Measurements from ENCODE around the gene CILP2.

The CILP2 gene

DNA sequence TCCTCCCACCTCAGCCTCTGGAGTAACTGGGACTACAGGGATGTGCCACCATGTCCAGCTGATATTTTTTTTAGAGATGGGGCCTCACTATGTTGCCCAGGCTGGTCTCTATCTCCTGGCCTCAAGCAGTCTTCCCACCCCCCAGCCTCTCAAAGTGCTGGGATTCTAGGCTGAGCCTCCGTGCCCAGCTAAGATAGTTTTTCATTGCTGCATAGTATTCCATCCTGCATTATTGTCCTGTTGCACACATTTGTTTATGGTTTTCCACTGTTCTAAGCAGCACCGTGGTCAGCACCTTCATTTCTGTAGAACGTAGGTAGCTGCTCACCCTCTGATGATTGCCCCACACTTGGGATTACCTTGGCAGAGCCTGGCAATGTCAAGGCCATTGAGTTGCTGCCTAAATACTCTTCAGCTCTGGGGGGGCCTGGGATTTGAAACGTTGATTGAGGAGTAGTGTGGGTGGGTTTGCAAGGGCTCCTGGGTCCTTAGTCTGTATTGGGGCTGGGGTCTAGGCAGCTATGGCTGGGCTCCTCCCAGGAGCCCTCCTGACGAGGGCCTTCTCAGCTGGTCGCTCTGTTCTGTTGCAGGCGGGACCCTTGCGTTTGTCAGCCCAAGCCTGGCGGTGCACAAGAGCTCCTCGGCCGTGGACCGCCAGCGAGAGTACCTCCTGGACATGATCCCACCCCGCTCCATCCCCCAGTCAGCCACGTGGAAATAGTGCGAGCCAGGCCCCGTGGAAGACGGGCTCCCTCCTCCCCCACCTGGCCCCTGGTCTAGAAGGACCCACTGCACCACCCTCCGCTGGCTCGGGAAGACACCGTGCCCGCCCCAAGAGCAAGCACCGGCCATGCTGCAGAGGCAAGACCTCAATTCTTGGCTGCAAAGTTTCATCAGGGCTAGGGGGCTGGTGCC lies 33.1 kb upstream of the CILP2 start:
- no peak for DNase-seq (ENCODE audit: low read depth)

DNA sequence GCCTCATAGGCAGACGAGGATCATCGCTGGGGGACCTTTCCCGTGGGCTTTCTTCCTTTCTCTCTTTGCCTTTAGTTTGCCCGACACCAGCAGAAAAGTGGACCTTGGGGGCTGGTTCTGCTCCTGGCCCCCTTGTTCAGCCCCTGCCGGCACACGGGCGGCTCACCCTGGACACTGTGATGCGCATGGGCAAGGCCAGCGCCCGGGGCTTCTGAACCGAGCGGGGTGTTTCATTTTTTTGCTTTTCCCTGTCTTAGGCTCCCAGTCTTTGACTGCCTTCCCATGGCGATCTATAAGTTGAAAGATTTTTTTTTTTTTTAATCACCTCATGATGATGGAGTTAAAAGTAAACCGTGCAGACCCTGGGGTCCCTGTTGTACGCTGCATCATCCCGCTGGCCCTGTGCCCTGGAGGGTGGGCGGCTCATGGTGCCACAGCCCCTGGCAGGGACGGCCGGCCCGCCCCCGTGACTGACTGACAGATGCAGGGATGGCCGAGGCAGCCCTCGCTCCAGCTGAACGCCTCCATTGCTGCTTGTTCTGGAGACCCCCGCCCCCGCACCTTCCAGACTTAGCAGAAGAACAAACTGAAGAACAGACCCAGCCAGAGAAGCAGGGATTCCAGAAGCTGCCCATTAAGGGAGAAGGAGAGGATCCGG lies 32.3 kb upstream of the CILP2 start:
- no peak for DNase-seq (ENCODE audit: low read depth)

DNA sequence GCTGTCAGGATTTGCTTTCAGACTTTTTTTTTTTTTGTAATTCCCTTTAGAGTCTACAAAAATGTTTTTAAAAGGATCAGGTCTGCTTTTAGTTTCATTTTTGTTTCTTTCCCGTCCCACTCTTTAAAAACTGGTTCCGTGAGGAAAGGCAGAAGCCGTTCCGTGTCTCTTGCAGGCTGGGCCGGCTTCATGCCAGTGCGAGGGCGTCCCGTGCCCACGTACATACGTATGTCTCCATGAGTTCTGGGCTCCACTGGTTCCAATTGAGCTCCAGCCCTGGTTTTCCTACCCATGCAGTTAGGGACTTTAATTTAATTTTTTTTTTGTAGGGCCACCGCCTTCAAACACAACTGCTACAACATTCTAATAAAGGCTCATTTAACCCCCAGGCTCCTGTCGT lies 31.5 kb upstream of the CILP2 start:
- no peak for DNase-seq (ENCODE audit: low read depth)

DNA sequence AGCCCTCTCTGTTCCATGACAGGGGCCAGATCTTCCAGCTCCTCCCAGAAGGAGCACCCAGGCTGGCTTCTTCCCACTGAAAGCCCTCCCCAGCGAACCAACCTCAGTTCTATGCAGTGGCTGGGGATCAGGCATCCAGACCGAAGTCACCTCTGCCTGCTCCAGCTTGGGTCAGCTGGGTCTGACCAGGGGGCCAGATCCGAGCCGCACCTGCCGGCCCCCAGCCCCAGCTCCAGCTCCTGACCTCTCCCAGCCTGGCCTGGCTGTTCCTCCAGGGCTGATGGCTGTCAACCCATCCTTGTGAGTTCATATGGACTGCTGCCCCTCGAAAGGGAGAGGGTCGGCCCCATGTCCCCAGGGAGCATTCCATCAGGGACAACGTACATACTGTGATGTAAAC lies 30.7 kb upstream of the CILP2 start:
- no peak for DNase-seq (ENCODE audit: low read depth)

DNA sequence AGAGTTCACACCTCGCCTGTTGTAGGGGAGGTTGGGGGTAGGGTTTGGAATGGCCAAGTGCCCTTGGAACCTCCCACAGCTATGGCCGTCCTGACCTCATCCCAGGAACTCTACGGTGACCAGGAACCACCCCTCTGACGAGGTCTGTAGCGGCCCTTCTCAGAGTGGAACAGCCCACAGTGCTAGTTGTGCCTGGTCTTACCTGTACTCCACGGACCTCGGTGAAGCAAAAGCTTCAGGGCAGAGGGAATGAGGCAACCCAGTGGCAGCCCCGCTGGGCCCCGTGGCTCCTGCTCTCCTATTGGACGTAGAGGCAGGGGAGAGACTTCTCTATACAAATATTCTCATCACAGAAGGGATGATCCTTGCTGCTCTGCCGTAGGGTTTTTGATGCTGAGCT lies 29.8 kb upstream of the CILP2 start:
- no peak for DNase-seq (ENCODE audit: low read depth)

DNA sequence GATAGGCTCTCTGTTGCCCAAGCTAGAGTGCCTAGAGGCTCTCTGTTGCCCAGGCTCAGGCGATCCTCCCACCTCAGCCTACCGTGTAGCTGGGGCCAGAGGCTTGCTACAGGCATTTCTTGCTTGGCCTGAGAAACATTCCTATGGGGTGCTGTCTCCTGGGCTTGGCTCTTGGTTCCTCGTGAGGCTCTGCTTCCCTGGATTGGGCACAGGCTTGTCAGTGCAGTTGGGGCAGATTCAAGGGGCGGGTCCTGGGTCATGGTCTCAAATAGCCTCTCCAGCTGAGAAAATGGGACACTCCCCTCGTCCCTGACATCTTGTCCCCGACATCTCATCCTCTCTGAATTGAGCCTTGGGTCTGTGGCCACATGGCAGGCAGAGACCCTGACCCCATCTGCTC lies 27.6 kb upstream of the CILP2 start:
- DNase-seq (ENCODE audit: low read depth): no peak

DNA sequence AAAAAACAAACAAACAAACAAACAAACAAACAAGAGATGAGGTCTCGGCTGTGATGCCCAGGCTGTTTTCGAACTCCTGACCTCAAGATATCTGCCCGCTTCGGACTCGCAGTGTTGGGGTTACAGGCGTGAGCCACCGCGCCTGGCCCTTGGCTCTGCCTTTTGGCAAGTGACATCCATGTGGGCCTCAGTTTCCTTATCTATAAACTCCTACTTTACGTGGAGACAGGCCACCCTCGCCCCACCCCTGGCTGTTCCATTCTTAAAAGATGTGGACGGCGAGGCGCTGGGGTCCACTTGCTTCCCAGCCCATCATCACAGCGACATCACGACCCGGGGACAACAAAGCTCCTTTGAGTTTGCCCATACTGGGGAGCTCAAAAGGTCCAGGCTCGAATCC lies 24.4 kb upstream of the CILP2 start:
- DNase-seq (ENCODE audit: low read depth): no peak

DNA sequence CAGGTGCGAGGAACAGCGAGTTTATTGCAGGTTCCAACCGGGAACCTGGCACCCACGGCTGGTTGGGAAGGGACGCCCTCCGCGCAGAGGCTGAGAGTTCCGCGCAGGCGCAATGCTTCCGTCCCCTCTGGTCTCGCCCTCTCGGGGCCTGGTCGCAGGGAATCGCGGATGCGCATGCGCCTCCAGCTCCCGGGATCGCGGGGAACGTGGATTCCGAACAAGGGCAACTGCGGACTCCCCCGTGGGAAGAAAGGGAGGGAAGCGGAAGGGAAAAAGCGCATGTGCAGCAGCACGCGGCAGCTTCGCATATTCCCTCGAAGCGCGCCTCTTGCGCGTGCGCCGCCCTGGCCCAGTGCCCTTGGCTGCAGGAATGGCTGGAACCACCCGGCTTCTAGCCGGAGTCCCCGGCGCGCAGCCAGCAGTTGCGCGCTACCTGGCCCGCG lies 23.8 kb upstream of the CILP2 start:
- no peak for DNase-seq (ENCODE audit: low read depth)

DNA sequence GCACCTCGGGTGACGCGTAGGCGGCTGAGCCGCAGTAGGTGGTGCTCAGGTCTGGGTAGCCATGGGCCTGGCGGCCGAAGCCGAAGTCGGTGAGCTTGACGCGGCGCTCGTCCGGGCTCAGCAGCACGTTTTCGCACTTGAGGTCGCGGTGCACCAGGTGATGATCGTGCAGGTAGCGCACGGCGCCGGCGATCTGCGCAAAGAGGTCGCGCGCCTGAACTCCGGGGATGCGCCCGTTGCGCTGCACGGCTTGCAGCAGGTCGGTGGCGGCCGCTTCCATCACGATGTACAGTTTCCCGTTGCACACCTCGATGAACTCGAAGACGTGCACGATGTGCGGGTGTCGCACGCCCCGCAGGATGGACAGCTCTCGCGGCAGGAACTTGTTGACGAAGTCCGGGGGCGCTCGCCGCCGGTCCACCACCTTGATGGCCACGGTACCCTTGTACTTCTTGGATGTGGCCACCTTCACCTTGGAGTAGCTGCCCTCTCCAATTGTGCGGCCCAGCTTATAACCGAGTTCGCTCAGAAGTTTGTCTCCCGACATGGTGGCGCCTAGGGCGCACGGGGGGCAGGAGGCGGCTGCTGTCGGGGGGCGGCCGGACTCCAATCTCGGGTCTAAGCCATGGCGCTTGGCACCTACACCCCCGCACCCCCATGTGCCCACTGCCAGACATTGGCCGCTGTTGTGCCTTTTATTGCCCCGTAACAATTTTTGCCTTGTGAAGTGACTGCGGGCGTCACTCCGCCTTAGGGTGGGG lies 23.0 kb upstream of the CILP2 start, which contains the start of gene TSSK6:
Gene TSSK6 (minus strand): TSS at position 668 of the 761 bp plus-strand sequence. CDS start 121 bp downstream, at position 547.
- no peak for DNase-seq (ENCODE audit: low read depth)

DNA sequence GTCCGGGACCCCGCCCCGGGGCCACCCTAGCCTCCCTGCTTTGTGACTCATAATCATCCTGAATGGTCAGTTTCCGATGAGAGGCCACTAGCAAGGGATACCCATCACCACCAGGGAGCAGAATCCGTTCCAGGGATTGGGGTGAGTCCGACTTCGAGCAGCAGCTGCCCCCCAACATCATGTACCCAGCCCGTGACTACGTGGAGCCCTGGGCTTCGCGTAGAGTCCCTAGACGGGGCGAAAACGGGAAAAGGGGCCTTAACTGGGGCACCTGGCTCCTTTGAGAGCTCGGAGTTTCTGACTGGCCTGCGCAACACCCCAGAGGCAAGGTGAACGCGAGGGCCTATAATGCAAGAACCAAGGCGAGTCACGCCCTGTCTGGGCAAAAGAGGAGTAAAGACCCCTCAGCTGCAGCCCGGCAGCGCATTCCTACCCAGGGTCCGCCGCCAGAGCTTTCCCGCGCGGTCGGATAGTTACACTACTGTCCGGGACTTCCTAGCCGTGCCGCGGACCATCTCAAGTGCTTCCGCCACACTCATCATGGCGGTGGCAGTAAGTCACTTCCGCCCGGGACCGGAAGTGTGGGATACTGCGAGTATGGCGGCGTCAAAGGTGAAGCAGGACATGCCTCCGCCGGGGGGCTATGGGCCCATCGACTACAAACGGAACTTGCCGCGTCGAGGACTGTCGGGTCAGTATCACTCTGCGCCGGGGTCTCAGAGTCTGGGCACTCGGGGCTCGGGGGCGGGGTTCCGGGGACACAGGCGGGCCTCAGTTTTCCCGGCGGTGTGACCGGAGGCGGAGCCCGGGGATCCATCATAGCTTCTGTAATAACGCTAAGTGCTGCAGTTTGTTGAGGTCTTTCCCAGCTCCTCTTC lies 22.2 kb upstream of the CILP2 start, which contains the start of gene NDUFA13:
Gene NDUFA13 (plus strand): TSS at position 584 of the 878 bp plus-strand sequence. CDS start 14 bp downstream, at position 598.
- DNase-seq (ENCODE audit: low read depth): peak; percentile 94

DNA sequence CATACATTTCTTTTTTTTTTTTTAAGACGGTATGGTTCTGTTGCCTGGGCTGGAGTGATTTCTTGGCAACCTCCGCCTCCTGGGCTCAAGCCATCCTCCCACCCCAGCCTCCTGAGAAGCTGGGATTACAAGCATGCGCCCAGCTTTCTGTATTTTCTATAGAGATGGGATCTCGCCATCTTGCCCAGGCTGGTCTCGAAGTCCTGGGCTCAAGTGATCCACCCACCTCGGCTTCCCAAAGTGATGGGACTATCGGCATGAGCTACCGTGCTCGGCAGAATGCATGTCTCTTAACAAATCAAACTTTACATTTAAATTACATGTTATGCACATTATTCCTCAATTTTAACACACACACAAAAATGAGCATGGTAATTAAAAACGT lies 20.8 kb upstream of the CILP2 start:
- DNase-seq (ENCODE audit: low read depth): no peak

DNA sequence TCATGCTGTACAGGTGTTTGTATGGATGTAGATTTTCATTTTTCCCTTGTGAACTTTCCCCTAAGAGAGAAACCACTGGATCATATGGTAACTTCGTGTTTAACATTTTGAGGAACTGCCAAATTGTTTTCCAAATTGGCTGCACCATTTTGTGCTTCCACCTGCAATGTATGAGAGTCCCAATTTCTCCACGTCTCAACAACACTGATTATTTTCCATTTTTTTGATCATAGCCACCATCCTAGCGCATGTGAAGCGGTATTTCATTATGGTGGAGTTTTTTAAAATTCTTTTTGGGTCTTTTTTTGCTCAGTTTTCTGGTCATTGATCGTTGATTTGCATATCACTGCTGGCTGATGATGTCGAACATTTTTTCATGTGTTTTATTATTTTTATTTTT lies 17.1 kb upstream of the CILP2 start:
- DNase-seq (ENCODE audit: low read depth): no peak

DNA sequence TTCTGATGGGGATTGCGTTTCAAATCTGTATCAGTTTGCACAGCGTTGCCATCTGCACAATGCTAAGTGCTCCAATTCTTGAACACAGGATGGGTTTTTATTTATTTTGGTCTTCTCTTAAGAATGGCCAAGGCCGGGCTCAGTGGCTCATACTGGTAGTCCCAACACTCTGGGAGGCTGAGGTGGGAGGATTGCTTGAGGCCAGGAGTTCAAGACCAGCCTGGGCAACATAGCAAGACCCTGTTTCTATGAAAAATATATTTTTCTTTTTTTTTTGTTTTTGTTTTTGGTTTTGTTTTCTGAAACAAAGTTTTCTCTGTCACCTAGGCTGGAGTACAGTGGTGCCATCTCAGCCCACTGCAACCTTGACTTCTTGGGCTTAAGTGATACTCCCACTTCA lies 14.9 kb upstream of the CILP2 start:
- DNase-seq (ENCODE audit: low read depth): no peak

DNA sequence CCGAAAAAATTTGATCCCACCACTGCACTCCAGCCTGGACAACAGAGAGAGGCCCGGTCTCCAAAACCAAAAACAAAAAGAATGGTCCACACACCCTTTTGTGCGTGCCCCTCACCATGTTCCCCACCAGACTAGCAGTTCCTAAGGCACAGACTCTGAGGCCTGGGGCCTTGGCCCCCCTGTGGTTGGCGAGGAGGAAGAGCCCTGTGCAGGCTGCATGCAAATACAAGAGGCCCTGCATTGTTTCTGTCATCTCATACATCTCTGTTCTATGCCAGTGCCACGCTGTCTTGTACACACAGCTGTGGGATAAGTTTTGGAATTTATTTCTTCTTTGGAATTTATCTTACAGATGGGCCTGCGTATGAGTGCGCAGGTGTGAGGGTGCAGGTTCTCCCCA lies 14.0 kb upstream of the CILP2 start:
- DNase-seq (ENCODE audit: low read depth): no peak

DNA sequence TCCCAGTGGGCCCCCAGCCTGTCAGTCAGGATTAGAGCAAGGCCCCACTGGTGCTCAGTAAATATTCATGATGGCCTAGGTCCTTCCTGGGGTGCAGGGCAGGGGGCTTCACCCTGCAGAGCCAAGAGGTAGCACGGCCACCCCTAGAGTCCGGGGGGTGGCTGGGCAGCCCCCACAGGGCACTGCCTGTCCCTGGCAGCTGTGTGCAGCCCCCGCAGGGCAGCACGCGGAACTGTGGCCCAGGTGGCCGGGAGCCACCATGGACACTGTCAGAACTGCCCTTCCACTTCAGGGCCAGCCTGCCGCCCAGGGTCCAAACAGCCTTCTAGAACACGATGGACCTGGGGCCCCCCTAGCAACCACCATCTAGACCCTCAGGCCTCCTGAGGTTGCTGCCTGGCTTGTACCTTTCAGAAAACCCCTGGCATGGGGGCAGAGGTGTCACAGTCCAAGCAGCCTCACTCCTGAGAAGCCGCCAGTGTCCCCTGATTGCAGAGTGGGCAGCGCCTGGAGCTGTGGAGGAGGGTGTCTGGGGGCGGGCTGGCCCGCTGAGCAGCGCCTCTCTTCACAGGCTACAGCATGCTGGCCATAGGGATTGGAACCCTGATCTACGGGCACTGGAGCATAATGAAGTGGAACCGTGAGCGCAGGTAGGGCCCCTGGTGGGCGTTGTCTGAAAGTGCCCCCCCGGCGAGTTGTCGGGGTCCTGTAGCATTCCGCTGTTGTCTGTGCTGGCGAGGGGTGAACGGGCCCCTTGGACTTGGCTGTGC lies 12.3 kb upstream of the CILP2 start:
- DNase-seq (ENCODE audit: low read depth): no peak

DNA sequence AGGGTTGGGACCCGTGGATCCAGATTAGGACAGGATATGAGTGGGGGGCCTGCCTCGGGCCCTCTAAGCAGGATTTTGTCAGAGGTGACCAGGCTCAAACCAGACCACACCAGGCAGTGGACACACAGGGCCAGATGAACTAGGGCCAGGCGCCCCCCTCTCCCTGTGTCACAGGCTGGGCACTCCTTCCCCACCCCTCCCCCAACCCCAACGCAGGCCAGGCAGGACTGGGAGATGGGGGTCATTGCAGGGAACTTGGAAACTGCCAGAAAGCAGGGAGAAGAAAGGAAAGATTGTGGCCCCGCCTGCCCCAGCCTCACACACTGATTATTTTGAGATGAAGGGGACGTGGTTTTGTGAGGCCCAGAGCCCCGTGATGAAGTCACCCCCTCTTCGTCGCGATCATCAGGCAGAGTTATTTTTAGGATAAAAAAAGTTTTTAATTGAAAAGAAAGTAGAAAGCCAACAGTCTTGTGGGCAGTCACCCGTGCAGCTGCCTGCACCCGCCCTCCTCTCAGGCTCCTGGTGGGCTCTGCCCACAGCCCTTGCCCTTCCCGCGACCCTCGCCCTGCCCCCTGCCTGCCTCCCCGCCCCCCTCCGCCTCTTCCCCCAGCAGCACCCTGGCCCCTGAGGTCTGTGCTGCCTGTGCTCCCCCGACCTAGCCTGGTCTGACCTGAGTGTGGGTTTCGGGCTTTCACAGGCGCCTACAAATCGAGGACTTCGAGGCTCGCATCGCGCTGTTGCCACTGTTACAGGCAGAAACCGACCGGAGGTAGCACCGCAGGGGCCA lies 11.3 kb upstream of the CILP2 start:
- no peak for DNase-seq (ENCODE audit: low read depth)

DNA sequence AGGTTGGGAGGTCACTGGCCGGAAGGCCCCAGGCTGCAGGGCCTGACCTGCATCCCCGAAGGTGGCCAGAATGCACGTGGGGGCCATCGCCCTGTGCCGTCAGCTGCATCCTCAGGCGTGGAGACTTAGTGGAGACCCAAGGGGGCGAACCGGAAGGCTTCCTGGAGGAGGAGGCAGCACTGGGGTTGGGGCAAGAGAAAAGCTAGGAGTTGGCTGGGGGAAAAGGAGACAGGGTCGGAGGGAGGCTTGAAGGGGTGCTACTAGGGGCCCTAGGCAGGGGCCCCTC lies 10.8 kb upstream of the CILP2 start:
- no peak for DNase-seq (ENCODE audit: low read depth)

DNA sequence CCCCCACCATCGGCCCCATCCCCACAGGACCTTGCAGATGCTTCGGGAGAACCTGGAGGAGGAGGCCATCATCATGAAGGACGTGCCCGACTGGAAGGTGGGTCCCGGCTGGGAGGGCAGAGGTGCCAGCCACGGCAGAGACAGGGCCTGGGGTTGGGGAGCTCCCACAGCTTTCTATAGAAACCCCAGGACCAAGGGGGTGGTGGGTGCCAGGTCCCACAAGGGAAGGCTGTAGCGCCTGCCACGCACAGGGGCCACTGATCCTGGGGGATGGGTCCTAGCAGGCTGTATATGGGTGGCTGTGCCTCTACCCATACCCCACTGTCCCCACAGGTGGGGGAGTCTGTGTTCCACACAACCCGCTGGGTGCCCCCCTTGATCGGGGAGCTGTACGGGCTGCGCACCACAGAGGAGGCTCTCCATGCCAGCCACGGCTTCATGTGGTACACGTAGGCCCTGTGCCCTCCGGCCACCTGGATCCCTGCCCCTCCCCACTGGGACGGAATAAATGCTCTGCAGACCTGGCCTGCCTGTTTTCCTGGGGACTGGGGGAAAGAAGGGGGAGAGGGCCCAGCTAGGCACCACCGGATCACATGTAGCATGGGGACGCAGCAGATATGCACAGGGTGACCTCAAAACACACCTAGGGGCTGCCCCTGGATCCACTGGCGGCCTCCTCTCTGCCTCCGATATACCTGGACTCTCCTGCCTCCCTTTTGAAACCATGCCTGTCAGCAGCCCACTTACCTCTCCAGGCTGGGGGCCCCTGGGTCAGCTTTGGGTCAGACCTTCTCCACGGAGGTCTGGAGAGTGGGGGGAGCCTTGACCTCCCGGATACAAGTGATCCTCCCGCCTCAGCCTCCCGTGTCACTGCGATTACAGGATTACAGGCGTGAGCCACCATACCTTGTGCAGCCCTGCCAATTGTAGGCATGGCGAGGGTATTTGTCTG lies 10.1 kb upstream of the CILP2 start:
- no peak for DNase-seq (ENCODE audit: low read depth)
